HEK293 (cell line): Measurements from ENCODE around the gene MBNL2.

Source experiments
- CTCF ChIP-seq: fragments of 450-650 bp; formaldehyde crosslinking; IDR thresholded peaks from 2 replicates; pipeline ENCODE4 v1.5.1; 2016; ENCODE audit warnings: missing biosample characterization, missing genetic modification characterization
- PATZ1 ChIP-seq: fragments of 450-650 bp; formaldehyde crosslinking; IDR thresholded peaks from 2 replicates; pipeline ENCODE4 v1.5.1; 2016; ENCODE audit warnings: missing biosample characterization, missing genetic modification characterization
- YY1 ChIP-seq: fragments of 450-650 bp; formaldehyde crosslinking; IDR thresholded peaks from 2 replicates; pipeline ENCODE4 v1.5.1; 2018; ENCODE audit warnings: missing biosample characterization, missing genetic modification characterization
- ZBTB26 ChIP-seq: fragments of 450-650 bp; formaldehyde crosslinking; optimal IDR thresholded peaks from 2 replicates; pipeline ENCODE3; 2016; ENCODE audit warnings: missing biosample characterization, mild to moderate bottlenecking, missing genetic modification characterization
- ZBTB7A ChIP-seq: fragments of 450-650 bp; formaldehyde crosslinking; IDR thresholded peaks from 2 replicates; pipeline ENCODE4 v1.5.1; 2016; ENCODE audit warnings: low read depth, missing biosample characterization, missing genetic modification characterization
- ZNF114 ChIP-seq: fragments of 450-650 bp; formaldehyde crosslinking; IDR thresholded peaks from 2 replicates; pipeline ENCODE4 v1.5.0; 2017; ENCODE audit warnings: missing biosample characterization, missing genetic modification characterization
- ZNF132 ChIP-seq: fragments of 450-650 bp; formaldehyde crosslinking; IDR thresholded peaks from 2 replicates; pipeline ENCODE4 v1.5.1; 2017; ENCODE audit warnings: missing biosample characterization, missing genetic modification characterization, borderline replicate concordance
- ZNF274 ChIP-seq, 2 experiments: fragments of 200-500 bp in 1 of 2; fragments of 450-650 bp in 1 of 2; sonication (Bioruptor generic) in 1 of 2; formaldehyde crosslinking in 1 of 2; IDR thresholded peaks; 2 replicates each; pipeline versions ENCODE4 v1.5.1 to v1.6.1; 2014 to 2016; ENCODE audit warnings: borderline replicate concordance in 1 of 2, inconsistent platforms in 1 of 2, low read length in 1 of 2, missing biosample characterization in 1 of 2, missing genetic modification characterization in 1 of 2
- ZNF529 ChIP-seq: fragments of 450-650 bp; formaldehyde crosslinking; IDR thresholded peaks from 2 replicates; pipeline ENCODE4 v1.5.1; 2017; ENCODE audit warnings: missing genetic modification characterization, missing biosample characterization; ENCODE audit not compliant: insufficient replicate concordance
- ZNF558 ChIP-seq: fragments of 450-650 bp; formaldehyde crosslinking; IDR thresholded peaks from 2 replicates; pipeline ENCODE4 v1.5.1; 2016; ENCODE audit warnings: missing biosample characterization, missing genetic modification characterization
- ZNF830 ChIP-seq: fragments of 450-650 bp; IDR thresholded peaks from 2 replicates; pipeline ENCODE4 v1.5.0; 2018; ENCODE audit warnings: missing biosample characterization, missing genetic modification characterization, low read depth, mild to moderate bottlenecking, moderate library complexity
- TF ChIP-seq, protein P1 (sequence below): fragments of 450-650 bp; formaldehyde crosslinking; IDR thresholded peaks from 2 replicates; pipeline ENCODE4 v1.5.1; 2016; ENCODE audit warnings: missing biosample characterization, missing genetic modification characterization
- TF ChIP-seq, protein P2 (sequence below): IDR thresholded peaks from 2 replicates; pipeline ENCODE4 v1.6.1; 2011; ENCODE audit warnings: mild to moderate bottlenecking, low read depth, low read length, borderline replicate concordance
- TF ChIP-seq, protein P3 (sequence below): fragments of 450-650 bp; formaldehyde crosslinking; IDR thresholded peaks from 2 replicates; pipeline ENCODE4; 2016; ENCODE audit warnings: missing biosample characterization, missing genetic modification characterization

DNA sequence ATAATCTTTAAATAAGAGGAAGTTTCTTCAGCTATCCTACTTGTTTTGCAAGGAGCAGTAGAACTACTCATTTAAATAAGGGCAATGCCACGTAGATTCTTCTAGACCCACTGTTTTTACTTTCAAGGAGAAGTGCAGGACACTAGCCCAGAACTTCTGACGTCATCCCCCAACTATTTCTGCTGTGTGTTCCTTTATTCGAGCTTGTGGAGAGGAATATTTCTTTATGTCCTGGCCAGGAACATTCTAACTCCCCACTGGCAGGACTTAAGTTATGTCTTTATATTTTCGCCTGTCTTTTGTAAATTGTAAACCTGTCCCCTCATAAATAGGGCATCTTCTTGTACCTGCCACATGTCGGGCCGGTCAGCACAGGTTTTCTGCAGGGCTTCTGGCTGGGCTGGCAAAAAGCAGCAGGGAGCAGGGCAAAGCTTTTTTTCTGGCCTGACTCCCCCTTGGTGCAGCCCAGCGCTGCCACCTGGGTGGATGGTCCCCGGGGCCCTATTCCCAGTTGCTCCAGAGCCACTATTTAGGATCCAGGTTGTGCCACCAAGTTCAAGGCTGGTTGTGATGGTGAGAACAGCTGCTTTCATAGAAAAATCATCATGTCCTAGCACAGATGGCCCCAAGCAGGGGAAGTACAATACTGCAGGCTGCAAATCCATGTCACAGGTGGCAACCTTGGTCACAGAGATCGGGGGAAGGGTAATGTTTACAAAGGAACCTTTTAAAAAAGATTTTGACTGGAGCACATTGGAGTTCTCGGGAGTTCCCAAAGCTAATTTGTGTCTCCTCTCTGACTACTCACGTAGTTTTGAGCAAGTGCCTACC, 1.8 kb downstream of the MBNL2 start:
- TF ChIP-seq ZNF132, result no peak
- TF ChIP-seq ZNF558, result no peak
- TF ChIP-seq YY1 (tag by site-specific recombination), result no peak
- TF ChIP-seq CTCF (tag by site-specific recombination), result no peak
- TF ChIP-seq ZNF529 (tag by site-specific recombination), result no peak
- TF ChIP-seq, protein P1, sequence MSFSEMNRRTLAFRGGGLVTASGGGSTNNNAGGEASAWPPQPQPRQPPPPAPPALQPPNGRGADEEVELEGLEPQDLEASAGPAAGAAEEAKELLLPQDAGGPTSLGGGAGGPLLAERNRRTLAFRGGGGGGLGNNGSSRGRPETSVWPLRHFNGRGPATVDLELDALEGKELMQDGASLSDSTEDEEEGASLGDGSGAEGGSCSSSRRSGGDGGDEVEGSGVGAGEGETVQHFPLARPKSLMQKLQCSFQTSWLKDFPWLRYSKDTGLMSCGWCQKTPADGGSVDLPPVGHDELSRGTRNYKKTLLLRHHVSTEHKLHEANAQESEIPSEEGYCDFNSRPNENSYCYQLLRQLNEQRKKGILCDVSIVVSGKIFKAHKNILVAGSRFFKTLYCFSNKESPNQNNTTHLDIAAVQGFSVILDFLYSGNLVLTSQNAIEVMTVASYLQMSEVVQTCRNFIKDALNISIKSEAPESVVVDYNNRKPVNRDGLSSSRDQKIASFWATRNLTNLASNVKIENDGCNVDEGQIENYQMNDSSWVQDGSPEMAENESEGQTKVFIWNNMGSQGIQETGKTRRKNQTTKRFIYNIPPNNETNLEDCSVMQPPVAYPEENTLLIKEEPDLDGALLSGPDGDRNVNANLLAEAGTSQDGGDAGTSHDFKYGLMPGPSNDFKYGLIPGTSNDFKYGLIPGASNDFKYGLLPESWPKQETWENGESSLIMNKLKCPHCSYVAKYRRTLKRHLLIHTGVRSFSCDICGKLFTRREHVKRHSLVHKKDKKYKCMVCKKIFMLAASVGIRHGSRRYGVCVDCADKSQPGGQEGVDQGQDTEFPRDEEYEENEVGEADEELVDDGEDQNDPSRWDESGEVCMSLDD (tag by site-specific recombination), result no peak
- TF ChIP-seq ZNF274 (IDR thresholded peaks at IDR 0.05; ENCODE audit: low read length), result no peak
- TF ChIP-seq ZNF274 (tag by site-specific recombination; IDR thresholded peaks at IDR 0.05; ENCODE audit: borderline replicate concordance), result no peak
- TF ChIP-seq ZNF114, result no peak
- no peak for TF ChIP-seq ZBTB7A (tag by site-specific recombination)
- no peak for TF ChIP-seq PATZ1 (tag by site-specific recombination)
- TF ChIP-seq ZNF830 (tag by site-specific recombination), result no peak
- TF ChIP-seq ZBTB26 (tag by site-specific recombination), result no peak
- TF ChIP-seq, protein P2, sequence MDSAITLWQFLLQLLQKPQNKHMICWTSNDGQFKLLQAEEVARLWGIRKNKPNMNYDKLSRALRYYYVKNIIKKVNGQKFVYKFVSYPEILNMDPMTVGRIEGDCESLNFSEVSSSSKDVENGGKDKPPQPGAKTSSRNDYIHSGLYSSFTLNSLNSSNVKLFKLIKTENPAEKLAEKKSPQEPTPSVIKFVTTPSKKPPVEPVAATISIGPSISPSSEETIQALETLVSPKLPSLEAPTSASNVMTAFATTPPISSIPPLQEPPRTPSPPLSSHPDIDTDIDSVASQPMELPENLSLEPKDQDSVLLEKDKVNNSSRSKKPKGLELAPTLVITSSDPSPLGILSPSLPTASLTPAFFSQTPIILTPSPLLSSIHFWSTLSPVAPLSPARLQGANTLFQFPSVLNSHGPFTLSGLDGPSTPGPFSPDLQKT, result no peak
- TF ChIP-seq, protein P3, sequence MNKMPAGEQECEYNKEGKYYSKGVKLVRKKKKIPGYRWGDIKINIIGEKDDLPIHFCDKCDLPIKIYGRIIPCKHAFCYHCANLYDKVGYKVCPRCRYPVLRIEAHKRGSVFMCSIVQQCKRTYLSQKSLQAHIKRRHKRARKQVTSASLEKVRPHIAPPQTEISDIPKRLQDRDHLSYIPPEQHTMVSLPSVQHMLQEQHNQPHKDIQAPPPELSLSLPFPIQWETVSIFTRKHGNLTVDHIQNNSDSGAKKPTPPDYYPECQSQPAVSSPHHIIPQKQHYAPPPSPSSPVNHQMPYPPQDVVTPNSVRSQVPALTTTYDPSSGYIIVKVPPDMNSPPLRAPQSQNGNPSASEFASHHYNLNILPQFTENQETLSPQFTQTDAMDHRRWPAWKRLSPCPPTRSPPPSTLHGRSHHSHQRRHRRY (tag by site-specific recombination), result no peak
